GM19468 (cell line): ENCODE data around the gene SLC26A8.
"Not testable (repeated sequence)": the region's sequence is repeated elsewhere in the genome, so short reads cannot be mapped to it uniquely, and the experiment has no call there.

Source experiments
- ATAC-seq: cut with Tn5 transposase; IDR thresholded peaks from one replicate; pipeline ENCODE4 v1.9.1; 2021; ENCODE audit warnings: mild to moderate bottlenecking, moderate library complexity, moderate number of reproducible peaks; ENCODE audit not compliant: unreplicated experiment; ENCODE audit errors: extremely low read depth

SLC26A8 gene

GRCh38 chr6:35955071-35955470 is 69.4 kb downstream of the SLC26A8 start:
- no peak for ATAC-seq

GRCh38 chr6:35954333-35954732 is 70.1 kb downstream of the SLC26A8 start:
- ATAC-seq = no peak

GRCh38 chr6:35948725-35949124 is 75.7 kb downstream of the SLC26A8 start:
- ATAC-seq = no peak

GRCh38 chr6:35945650-35946025 is 78.8 kb downstream of the SLC26A8 start:
- no peak for ATAC-seq

- ATAC-seq = no peak
These were observed 81.1 kb downstream of the SLC26A8 start for GRCh38 chr6:35943390-35943789.

GRCh38 chr6:35942355-35942754 is 82.1 kb downstream of the SLC26A8 start:
- no peak for ATAC-seq

GRCh38 chr6:35941170-35941569 is 83.3 kb downstream of the SLC26A8 start:
- ATAC-seq = not testable (repeated sequence)

GRCh38 chr6:35940014-35940413 is 84.4 kb downstream of the SLC26A8 start:
- not testable (repeated sequence) for ATAC-seq

GRCh38 chr6:35939259-35939658 is 85.2 kb downstream of the SLC26A8 start:
- ATAC-seq = not testable (repeated sequence)

GRCh38 chr6:35936681-35937359 is 87.6 kb downstream of the SLC26A8 start:
- no peak for ATAC-seq

- no peak for ATAC-seq
These were observed 89.0 kb downstream of the SLC26A8 start for GRCh38 chr6:35935469-35935868.

GRCh38 chr6:35933844-35934243 is 90.6 kb downstream of the SLC26A8 start:
- no peak for ATAC-seq

GRCh38 chr6:35931873-35932272 is 92.6 kb downstream of the SLC26A8 start:
- ATAC-seq = not testable (repeated sequence)

- ATAC-seq = no peak
These were observed 93.3 kb downstream of the SLC26A8 start for GRCh38 chr6:35931120-35931561.

GRCh38 chr6:35929601-35930000 is 94.8 kb downstream of the SLC26A8 start:
- no peak for ATAC-seq

GRCh38 chr6:35926509-35927215 is 97.8 kb downstream of the SLC26A8 start:
- ATAC-seq = no peak

GRCh38 chr6:35925961-35926360 is 98.5 kb downstream of the SLC26A8 start:
- no peak for ATAC-seq

- no peak for ATAC-seq
These were observed 100.3 kb downstream of the SLC26A8 start for GRCh38 chr6:35924146-35924545.

- ATAC-seq = no peak
These were observed 102.3 kb downstream of the SLC26A8 start for GRCh38 chr6:35922139-35922554.

- ATAC-seq = peak; percentile 79
These were observed 103.4 kb downstream of the SLC26A8 start, which contains the start of gene SRPK1 for GRCh38 chr6:35920793-35921732. Gene SRPK1, minus strand, starts transcription at chr6:35921098. Its CDS starts 42 bp downstream, at chr6:35921056.
